GM19023 (cell line): ENCODE measurements around the gene KIF3A.

ENCODE experiments used
- ATAC-seq: cut with Tn5 transposase; IDR thresholded peaks from one replicate; pipeline ENCODE4 v1.9.1; 2021; ENCODE audit warnings: mild to moderate bottlenecking, moderate library complexity; ENCODE audit not compliant: unreplicated experiment

Gene KIF3A

GRCh38 chr5:132771503-132771998 is 34.2 kb upstream of the KIF3A start:
- no peak for ATAC-seq

- ATAC-seq: no peak
These were observed 33.3 kb upstream of the KIF3A start for GRCh38 chr5:132770476-132771159.

GRCh38 chr5:132768485-132768868 is 31.1 kb upstream of the KIF3A start:
- ATAC-seq: no peak

- ATAC-seq: no peak
These were observed 29.8 kb upstream of the KIF3A start for GRCh38 chr5:132767150-132767549.

GRCh38 chr5:132766806-132767055 is 29.4 kb upstream of the KIF3A start:
- no peak for ATAC-seq

GRCh38 chr5:132766020-132766805 is 28.9 kb upstream of the KIF3A start:
- no peak for ATAC-seq

- no peak for ATAC-seq
These were observed 28.1 kb upstream of the KIF3A start for GRCh38 chr5:132765311-132766019.

- no peak for ATAC-seq
These were observed 27.4 kb upstream of the KIF3A start for GRCh38 chr5:132764671-132765238.

GRCh38 chr5:132764051-132764450 is 26.7 kb upstream of the KIF3A start:
- no peak for ATAC-seq

- ATAC-seq: no peak
These were observed 26.1 kb upstream of the KIF3A start for GRCh38 chr5:132763181-132764036.

GRCh38 chr5:132762246-132763000 is 25.1 kb upstream of the KIF3A start:
- no peak for ATAC-seq

- no peak for ATAC-seq
These were observed 24.2 kb upstream of the KIF3A start for GRCh38 chr5:132761321-132762240.

- no peak for ATAC-seq
These were observed 23.4 kb upstream of the KIF3A start for GRCh38 chr5:132760601-132761317.

GRCh38 chr5:132760049-132760420 is 22.7 kb upstream of the KIF3A start:
- no peak for ATAC-seq

GRCh38 chr5:132759114-132760048 is 22.0 kb upstream of the KIF3A start:
- ATAC-seq: no peak

GRCh38 chr5:132758451-132758850 is 21.1 kb upstream of the KIF3A start:
- ATAC-seq: no peak

GRCh38 chr5:132756542-132756941 is 19.2 kb upstream of the KIF3A start:
- no peak for ATAC-seq
